Ishikawa (cell line): Measurements from ENCODE around the gene CREG2.

ENCODE experiments used
- CEBPB ChIP-seq: IDR thresholded peaks from 2 replicates; pipeline ENCODE4 v1.6.1; 2012
- EP300 ChIP-seq: IDR thresholded peaks from 2 replicates; pipeline ENCODE4 v1.6.1; 2012; ENCODE audit warnings: borderline replicate concordance
- RAD21 ChIP-seq: IDR thresholded peaks from 2 replicates; pipeline ENCODE4 v1.6.1; 2012; ENCODE audit warnings: low read depth
- TAF1 ChIP-seq: IDR thresholded peaks from 2 replicates; pipeline ENCODE4 v1.6.1; 2012; ENCODE audit warnings: low read depth, mild to moderate bottlenecking
- YY1 ChIP-seq: IDR thresholded peaks from 2 replicates; pipeline ENCODE4 v1.6.1; 2012; ENCODE audit warnings: low read depth
- ZBTB7A ChIP-seq: IDR thresholded peaks from 2 replicates; pipeline ENCODE4 v1.6.1; 2012; ENCODE audit warnings: low read depth
- TF ChIP-seq, protein P1 (sequence below): IDR thresholded peaks from 2 replicates; pipeline ENCODE4 v1.6.1; 2012; ENCODE audit warnings: low read depth, mild to moderate bottlenecking

DNA sequence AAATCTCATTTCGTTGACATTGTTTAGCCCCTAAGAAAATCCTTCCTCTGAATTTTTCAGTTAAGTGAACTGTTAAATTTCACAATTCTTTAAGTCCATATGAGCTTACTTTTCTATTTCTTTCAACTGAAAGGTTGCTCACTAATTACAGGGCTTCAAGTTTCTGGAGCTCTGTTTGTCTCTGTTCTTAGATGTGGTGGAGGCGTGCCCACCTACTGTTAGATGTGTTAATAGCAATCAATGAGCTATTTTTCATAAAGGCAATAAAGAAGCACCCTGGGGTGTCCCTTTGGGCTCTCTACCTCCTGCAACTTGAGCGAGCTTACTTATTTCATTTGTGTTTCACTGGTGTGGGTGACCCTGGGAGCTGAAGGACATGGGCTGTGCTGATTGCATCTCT, 25.0 kb downstream of the CREG2 start:
- TF ChIP-seq YY1: no peak
- TF ChIP-seq EP300: no peak
- TF ChIP-seq TAF1: no peak
- TF ChIP-seq RAD21: no peak
- TF ChIP-seq, protein P1, sequence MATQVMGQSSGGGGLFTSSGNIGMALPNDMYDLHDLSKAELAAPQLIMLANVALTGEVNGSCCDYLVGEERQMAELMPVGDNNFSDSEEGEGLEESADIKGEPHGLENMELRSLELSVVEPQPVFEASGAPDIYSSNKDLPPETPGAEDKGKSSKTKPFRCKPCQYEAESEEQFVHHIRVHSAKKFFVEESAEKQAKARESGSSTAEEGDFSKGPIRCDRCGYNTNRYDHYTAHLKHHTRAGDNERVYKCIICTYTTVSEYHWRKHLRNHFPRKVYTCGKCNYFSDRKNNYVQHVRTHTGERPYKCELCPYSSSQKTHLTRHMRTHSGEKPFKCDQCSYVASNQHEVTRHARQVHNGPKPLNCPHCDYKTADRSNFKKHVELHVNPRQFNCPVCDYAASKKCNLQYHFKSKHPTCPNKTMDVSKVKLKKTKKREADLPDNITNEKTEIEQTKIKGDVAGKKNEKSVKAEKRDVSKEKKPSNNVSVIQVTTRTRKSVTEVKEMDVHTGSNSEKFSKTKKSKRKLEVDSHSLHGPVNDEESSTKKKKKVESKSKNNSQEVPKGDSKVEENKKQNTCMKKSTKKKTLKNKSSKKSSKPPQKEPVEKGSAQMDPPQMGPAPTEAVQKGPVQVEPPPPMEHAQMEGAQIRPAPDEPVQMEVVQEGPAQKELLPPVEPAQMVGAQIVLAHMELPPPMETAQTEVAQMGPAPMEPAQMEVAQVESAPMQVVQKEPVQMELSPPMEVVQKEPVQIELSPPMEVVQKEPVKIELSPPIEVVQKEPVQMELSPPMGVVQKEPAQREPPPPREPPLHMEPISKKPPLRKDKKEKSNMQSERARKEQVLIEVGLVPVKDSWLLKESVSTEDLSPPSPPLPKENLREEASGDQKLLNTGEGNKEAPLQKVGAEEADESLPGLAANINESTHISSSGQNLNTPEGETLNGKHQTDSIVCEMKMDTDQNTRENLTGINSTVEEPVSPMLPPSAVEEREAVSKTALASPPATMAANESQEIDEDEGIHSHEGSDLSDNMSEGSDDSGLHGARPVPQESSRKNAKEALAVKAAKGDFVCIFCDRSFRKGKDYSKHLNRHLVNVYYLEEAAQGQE: no peak
- no peak for TF ChIP-seq ZBTB7A
- no peak for TF ChIP-seq CEBPB
